ENCODE measurements around the gene GNB4. TPM values are rescaled to one million over a fixed set of nuclear protein-coding genes. Genes with fewer than 3 reads are reported as not detected.

The GNB4 gene
- total and polyA plus RNA-seq, 9 of the 15 experiments (the other 6 are each of a cell fraction or from before 2014, with no cell fraction given), result 6.8 to 36.7 (median 21.4) TPM

DNA sequence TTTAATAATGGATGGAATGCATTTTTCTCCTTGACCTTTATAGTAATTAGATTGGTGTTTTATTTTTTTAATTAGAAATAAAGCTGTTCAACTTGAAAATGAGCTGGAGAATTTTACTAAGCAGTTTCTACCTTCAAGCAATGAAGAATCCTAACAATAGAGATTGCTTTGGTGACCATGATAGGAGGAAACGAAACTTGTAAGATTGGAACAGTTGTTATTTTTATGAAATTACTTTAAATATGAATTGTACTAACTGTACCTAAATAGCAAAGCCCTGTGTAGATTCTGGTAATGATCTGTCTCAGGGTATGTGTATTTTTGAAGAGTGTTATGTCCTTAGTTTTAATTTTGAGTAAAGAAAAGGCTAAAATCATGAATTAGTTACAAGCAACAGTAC lies 59.4 kb downstream of the GNB4 start:
- no peak overlapping the region for H3K4me2 ChIP-seq (ENCODE audit: insufficient read depth, low read length)
- H3K27me3 ChIP-seq (ENCODE audit: control insufficient read depth in 2 of 2, insufficient read depth in 2 of 2, low read length in 2 of 2), result no peaks in the 10 kb centered on the region
- POLR2A ChIA-PET, result interaction anchor here (1.0 kb wide), 1 partner anchor 11 kb away, joined by 3 read pairs; no protein-coding TSS in a partner anchor
- WGBS (ENCODE audit: insufficient coverage, low coverage, missing lambda C conversion rate), result 85% methylated on average over 1 of the region's 1 CpG
- no peak overlapping the region for H3K4me3 ChIP-seq
- FAIRE-seq (no peak), DNase-seq (ENCODE audit: extremely low read depth in 1 of 4, low spot score in 3 of 4) (no peak), ATAC-seq (no peak)
- H3K9me3 ChIP-seq (replicated peaks; ENCODE audit: control insufficient read depth, insufficient read depth, low read depth, low read length), result no peaks in the 10 kb centered on the region
- H2AFZ ChIP-seq (ENCODE audit: low read depth, low read length), result no peak overlapping the region
- CTCF ChIA-PET (ENCODE audit: low intra/inter-chr PET ratio), result no interaction called here
- no peak overlapping the region for H3K27ac ChIP-seq (ENCODE audit: extremely low read depth, low read depth, low read length)
- H4K20me1 ChIP-seq (replicated peaks; ENCODE audit: control insufficient read depth, insufficient read depth, low read length), result no peaks in the 10 kb centered on the region
- TF ChIP-seq RBM34 (IDR thresholded peaks at IDR 0.05; ENCODE audit: borderline replicate concordance, insufficient read depth, low read length) (no peak), CTCFL (IDR thresholded peaks at IDR 0.05; ENCODE audit: borderline replicate concordance, insufficient read depth, low read depth, low read length, poor library complexity, severe bottlenecking) (no peak), HMGN3 (IDR thresholded peaks at IDR 0.05; ENCODE audit: borderline replicate concordance, extremely low read depth, insufficient read length, low read depth, low read length) (no peak), ZNF133 (CRISPR knock-in tag; IDR thresholded peaks at IDR 0.05) (no peak)
- no TSS peak for BruUV-seq (replicated peaks)
- intact Hi-C loops (cut with micrococcal nuclease), result no loop called here
- H3K4me1 ChIP-seq (replicated peaks in 1 of 2; ENCODE audit: control insufficient read depth in 2 of 2, insufficient read depth in 2 of 2, low read length in 2 of 2), result no peaks in the 10 kb centered on the region
- in situ Hi-C loops (cut with MboI), result no loop called here
- peaks cover 77% of the 10 kb centered on the region for H3K36me3 ChIP-seq (ENCODE audit: control insufficient read depth, insufficient read depth, low read length)
- H3K79me2 ChIP-seq (ENCODE audit: control insufficient read depth, insufficient read depth, low read length), result no peaks in the 10 kb centered on the region
- no peaks in the 10 kb centered on the region for H3K9me1 ChIP-seq (ENCODE audit: control insufficient read depth, insufficient read depth, low read length)
- no peak overlapping the region for H3K9ac ChIP-seq (ENCODE audit: insufficient read depth in 1 of 2, low read depth in 2 of 2, low read length in 2 of 2)

All from K562 (cell line).